Measurements from ENCODE around the gene C19orf12. TPM values are rescaled to one million over a fixed set of nuclear protein-coding genes. Genes with fewer than 3 reads are reported as not detected.

C19orf12 gene
- total and polyA plus RNA-seq, 2 of the 13 experiments (the other 11 are each of a cell fraction or from before 2014, with no cell fraction given) = 17.7 to 34.4 TPM

- no peak for TF ChIP-seq HDAC1 (CRISPR knock-in tag; IDR thresholded peaks at IDR 0.05)
- no peak for TF ChIP-seq MIER2 (CRISPR knock-in tag; IDR thresholded peaks at IDR 0.05)
- TF ChIP-seq, protein P1, sequence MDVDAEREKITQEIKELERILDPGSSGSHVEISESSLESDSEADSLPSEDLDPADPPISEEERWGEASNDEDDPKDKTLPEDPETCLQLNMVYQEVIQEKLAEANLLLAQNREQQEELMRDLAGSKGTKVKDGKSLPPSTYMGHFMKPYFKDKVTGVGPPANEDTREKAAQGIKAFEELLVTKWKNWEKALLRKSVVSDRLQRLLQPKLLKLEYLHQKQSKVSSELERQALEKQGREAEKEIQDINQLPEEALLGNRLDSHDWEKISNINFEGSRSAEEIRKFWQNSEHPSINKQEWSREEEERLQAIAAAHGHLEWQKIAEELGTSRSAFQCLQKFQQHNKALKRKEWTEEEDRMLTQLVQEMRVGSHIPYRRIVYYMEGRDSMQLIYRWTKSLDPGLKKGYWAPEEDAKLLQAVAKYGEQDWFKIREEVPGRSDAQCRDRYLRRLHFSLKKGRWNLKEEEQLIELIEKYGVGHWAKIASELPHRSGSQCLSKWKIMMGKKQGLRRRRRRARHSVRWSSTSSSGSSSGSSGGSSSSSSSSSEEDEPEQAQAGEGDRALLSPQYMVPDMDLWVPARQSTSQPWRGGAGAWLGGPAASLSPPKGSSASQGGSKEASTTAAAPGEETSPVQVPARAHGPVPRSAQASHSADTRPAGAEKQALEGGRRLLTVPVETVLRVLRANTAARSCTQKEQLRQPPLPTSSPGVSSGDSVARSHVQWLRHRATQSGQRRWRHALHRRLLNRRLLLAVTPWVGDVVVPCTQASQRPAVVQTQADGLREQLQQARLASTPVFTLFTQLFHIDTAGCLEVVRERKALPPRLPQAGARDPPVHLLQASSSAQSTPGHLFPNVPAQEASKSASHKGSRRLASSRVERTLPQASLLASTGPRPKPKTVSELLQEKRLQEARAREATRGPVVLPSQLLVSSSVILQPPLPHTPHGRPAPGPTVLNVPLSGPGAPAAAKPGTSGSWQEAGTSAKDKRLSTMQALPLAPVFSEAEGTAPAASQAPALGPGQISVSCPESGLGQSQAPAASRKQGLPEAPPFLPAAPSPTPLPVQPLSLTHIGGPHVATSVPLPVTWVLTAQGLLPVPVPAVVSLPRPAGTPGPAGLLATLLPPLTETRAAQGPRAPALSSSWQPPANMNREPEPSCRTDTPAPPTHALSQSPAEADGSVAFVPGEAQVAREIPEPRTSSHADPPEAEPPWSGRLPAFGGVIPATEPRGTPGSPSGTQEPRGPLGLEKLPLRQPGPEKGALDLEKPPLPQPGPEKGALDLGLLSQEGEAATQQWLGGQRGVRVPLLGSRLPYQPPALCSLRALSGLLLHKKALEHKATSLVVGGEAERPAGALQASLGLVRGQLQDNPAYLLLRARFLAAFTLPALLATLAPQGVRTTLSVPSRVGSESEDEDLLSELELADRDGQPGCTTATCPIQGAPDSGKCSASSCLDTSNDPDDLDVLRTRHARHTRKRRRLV (CRISPR knock-in tag; IDR thresholded peaks at IDR 0.05) = no peak
- TF ChIP-seq, protein P2, sequence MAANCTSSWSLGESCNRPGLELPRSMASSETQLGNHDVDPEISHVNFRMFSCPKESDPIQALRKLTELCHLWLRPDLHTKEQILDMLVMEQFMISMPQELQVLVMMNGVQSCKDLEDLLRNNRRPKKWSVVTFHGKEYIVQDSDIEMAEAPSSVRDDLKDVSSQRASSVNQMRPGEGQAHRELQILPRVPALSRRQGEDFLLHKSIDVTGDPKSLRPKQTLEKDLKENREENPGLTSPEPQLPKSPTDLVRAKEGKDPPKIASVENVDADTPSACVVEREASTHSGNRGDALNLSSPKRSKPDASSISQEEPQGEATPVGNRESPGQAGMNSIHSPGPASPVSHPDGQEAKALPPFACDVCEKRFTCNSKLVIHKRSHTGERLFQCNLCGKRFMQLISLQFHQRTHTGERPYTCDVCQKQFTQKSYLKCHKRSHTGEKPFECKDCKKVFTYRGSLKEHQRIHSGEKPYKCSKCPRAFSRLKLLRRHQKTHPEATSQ (CRISPR knock-in tag; IDR thresholded peaks at IDR 0.05; ENCODE audit: borderline replicate concordance) = no peak
- no peak for TF ChIP-seq MIER3 (CRISPR knock-in tag; IDR thresholded peaks at IDR 0.05; ENCODE audit: borderline replicate concordance)
- POLR2A ChIA-PET = no interaction called here
Measured at GRCh38 chr19:29686285-29686805, 28.7 kb downstream of the C19orf12 start.

More at GRCh38 chr19:29686285-29686805, 28.7 kb downstream of the C19orf12 start:
- no peak overlapping the region for H2AFZ ChIP-seq (ENCODE audit: low read length)
- H3K27me3 ChIP-seq (ENCODE audit: control insufficient read depth in 1 of 2, insufficient read depth in 2 of 2, low read length in 2 of 2) = peaks cover 3 to 17% of the 10 kb centered on the region in 2 experiments; a peak in 4 of 5 replicates
- intact Hi-C loops (cut with micrococcal nuclease; ENCODE audit: unreplicated experiment) = no loop called here
- no peak overlapping the region for H3K4me2 ChIP-seq (ENCODE audit: low read depth, low read length)
- H4K20me1 ChIP-seq (ENCODE audit: insufficient read depth, low read length) = no peaks in the 10 kb centered on the region
- H3K27ac ChIP-seq (ENCODE audit: extremely low read length, insufficient read depth, low read length) = no peak overlapping the region
- in situ Hi-C loops (cut with HindIII; ENCODE audit: extremely low pct_ligation_motif_present, low pct_unique_long_range_greater_than_20kb) = no loop called here
- H3K4me1 ChIP-seq (ENCODE audit: insufficient read depth, low read length) = peaks cover 9% of the 10 kb centered on the region
- ATAC-seq (no peak), DNase-seq (ENCODE audit: low spot score) (no peak), FAIRE-seq (no peak)
- no peak overlapping the region for H3K9ac ChIP-seq (ENCODE audit: insufficient read depth, low read depth, low read length)
- no TSS peak for BruUV-seq (replicated peaks)
- H3K4me3 ChIP-seq (replicated peaks in 1 of 3; ENCODE audit: insufficient read depth in 1 of 3, low read depth in 2 of 3, low read length in 3 of 3) = no peak overlapping the region
- CTCF ChIA-PET (ENCODE audit: low intra/inter-chr PET ratio, low total read pairs) = no interaction called here
- no peaks in the 10 kb centered on the region for H3K79me2 ChIP-seq (ENCODE audit: insufficient read depth, low read length)
- 75% methylated on average over 8 of the region's 8 CpGs for WGBS (ENCODE audit: low lambda C conversion rate)
- H3K36me3 ChIP-seq (replicated peaks in 1 of 2; ENCODE audit: control insufficient read depth in 1 of 2, insufficient read depth in 2 of 2, low read length in 2 of 2) = no peaks in the 10 kb centered on the region
- H3K9me3 ChIP-seq (ENCODE audit: low read length) = peaks cover 4% of the 10 kb centered on the region; the same call in 1 of the 2 replicates
